ENCODE data around the gene IQCN. TPM values are rescaled to one million over a fixed set of nuclear protein-coding genes. Genes with fewer than 3 reads are reported as not detected.

IQCN gene
- total RNA-seq, 4 donors from 2014 or later, result 0.97 to 5.9 (median 3.1) TPM

DNA sequence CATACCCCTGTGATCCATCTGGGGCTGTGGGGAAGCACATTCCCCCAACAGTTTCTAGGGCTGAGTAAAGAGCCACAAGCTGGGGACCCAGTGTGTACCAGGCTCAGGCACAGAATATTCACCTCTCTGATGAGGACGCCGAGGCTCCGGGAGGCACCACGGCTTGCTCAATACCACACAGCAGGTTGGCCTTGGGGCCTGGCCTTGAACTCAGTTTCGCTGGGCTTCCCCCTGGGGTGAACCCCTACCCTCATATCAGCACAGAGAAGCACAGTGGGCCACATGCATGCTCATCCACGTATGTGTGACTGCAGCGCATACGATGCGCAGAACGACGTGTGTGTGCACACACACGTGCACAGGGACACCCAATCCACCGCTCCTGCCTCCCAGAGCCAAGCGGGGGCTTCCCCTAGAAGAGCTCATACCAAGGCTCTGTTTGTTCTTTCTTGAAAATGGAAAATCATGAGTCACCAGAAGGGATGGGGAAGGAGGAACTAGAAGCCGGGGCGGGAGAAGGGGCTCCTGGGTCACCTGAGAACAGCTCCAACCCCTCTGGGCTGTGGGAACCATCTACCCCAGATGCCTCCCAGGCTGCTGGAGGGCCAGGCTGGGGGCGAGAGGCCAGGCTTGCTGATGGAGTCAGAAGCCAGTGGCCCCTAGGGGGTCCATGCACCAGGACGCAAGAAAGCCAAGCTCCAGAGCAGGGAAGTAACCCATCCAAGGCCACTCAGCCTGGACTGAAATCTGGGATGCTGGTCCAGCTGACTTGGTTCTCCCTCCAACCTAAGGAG lies 43.1 kb downstream of the IQCN start:
- no peak for TF ChIP-seq POLR2A (IDR thresholded peaks at IDR 0.05)
- TF ChIP-seq, protein P1, sequence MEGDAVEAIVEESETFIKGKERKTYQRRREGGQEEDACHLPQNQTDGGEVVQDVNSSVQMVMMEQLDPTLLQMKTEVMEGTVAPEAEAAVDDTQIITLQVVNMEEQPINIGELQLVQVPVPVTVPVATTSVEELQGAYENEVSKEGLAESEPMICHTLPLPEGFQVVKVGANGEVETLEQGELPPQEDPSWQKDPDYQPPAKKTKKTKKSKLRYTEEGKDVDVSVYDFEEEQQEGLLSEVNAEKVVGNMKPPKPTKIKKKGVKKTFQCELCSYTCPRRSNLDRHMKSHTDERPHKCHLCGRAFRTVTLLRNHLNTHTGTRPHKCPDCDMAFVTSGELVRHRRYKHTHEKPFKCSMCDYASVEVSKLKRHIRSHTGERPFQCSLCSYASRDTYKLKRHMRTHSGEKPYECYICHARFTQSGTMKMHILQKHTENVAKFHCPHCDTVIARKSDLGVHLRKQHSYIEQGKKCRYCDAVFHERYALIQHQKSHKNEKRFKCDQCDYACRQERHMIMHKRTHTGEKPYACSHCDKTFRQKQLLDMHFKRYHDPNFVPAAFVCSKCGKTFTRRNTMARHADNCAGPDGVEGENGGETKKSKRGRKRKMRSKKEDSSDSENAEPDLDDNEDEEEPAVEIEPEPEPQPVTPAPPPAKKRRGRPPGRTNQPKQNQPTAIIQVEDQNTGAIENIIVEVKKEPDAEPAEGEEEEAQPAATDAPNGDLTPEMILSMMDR (IDR thresholded peaks at IDR 0.05), result no peak
- intact Hi-C loops (cut with DNase I; ENCODE audit: low total_unique reads), result no loop called here
- WGBS, 2 donors, result 47 to 55% methylated on average over 16 to 17 of the region's 18 CpGs
- no peak for DNase-seq (ENCODE audit: low spot score in 2 of 2)
- no peak overlapping the region for H3K4me3 ChIP-seq (ENCODE audit: low read depth, poor library complexity, severe bottlenecking)

DNA sequence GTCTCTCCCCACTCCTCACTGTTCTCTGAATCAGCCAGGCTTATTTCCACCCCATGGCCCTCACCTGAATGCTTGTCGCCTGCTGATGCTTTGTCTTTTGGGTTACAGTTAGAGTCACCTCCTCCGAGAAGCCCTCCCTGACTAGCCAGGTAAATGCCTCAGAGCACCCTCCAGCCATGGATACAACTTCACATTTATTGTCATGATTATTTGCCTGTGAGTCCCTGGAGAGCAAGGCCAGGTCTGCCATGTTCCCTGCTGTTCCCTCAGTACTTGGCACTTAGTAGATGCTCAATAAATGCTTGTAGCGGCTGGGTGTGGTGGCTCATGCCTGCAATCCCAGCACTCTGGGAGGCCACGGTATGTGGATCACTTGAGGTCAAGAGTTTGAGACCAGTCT lies 44.3 kb downstream of the IQCN start:
- H3K4me3 ChIP-seq (ENCODE audit: low read depth, poor library complexity, severe bottlenecking), result no peak overlapping the region
- intact Hi-C loops (cut with DNase I; ENCODE audit: low total_unique reads), result no loop called here
- DNase-seq (ENCODE audit: low spot score in 2 of 2), result no peak
- TF ChIP-seq, protein P1 (IDR thresholded peaks at IDR 0.05), result no peak
- no peak for TF ChIP-seq POLR2A (IDR thresholded peaks at IDR 0.05)
- WGBS, 2 donors, result 77 to 83% methylated on average over 4 of the region's 4 CpGs

DNA sequence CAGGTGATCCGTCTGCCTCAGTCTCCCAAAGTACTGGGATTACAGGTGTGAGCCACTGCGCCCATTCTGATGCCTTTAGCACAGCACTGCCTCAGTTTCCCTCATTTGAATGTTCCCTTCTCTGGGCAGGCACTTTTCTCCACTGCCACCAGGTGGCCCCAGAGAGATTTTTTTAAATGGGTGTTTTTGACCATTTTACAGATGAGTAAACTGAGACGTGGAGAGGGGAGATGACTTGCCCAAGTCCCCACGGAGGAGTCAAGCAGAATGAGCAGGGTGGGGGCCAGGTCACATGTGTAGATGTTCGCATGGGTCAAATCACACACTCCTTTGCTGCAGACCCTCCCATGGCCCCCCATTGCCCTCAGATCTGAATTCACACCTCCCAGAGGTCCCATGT lies 44.8 kb downstream of the IQCN start:
- no peak for DNase-seq (ENCODE audit: low spot score in 2 of 2)
- H3K4me3 ChIP-seq (ENCODE audit: low read depth, poor library complexity, severe bottlenecking), result no peak overlapping the region
- intact Hi-C loops (cut with DNase I; ENCODE audit: low total_unique reads), result no loop called here
- no peak for TF ChIP-seq POLR2A (IDR thresholded peaks at IDR 0.05)
- 73 to 76% methylated on average over 5 of the region's 5 CpGs for WGBS, 2 donors

DNA sequence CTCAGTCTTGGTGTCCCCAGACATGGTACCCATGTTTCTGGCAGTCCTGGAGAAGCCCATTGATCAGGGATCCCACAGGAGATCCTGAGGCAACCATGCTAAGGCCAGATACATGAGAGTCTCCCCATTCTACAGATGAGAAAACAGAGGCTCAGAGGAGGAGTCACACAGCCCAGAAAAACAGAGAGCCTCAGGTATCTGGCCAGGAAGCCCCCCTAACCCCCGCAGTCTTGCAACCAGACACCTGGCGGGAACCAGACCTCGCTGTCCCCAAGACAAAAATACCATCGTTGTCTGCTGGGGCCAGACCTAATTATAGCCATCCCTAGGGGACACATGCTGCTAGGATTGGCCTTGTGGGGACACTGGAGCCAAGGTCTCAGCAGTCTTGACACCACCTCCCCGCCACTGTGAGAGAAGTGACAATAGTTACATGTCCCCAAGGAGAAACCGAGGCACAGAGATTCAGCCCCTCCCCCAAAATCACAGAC lies 46.4 kb downstream of the IQCN start:
- TF ChIP-seq POLR2A (IDR thresholded peaks at IDR 0.05), result no peak
- TF ChIP-seq, protein P1 (IDR thresholded peaks at IDR 0.05), result no peak
- intact Hi-C loops (cut with DNase I; ENCODE audit: low total_unique reads), result no loop called here
- 64 to 71% methylated on average over 6 of the region's 6 CpGs for WGBS, 2 donors
- DNase-seq (ENCODE audit: low spot score in 2 of 2), result no peak
- H3K4me3 ChIP-seq (ENCODE audit: low read depth, poor library complexity, severe bottlenecking), result no peak overlapping the region

DNA sequence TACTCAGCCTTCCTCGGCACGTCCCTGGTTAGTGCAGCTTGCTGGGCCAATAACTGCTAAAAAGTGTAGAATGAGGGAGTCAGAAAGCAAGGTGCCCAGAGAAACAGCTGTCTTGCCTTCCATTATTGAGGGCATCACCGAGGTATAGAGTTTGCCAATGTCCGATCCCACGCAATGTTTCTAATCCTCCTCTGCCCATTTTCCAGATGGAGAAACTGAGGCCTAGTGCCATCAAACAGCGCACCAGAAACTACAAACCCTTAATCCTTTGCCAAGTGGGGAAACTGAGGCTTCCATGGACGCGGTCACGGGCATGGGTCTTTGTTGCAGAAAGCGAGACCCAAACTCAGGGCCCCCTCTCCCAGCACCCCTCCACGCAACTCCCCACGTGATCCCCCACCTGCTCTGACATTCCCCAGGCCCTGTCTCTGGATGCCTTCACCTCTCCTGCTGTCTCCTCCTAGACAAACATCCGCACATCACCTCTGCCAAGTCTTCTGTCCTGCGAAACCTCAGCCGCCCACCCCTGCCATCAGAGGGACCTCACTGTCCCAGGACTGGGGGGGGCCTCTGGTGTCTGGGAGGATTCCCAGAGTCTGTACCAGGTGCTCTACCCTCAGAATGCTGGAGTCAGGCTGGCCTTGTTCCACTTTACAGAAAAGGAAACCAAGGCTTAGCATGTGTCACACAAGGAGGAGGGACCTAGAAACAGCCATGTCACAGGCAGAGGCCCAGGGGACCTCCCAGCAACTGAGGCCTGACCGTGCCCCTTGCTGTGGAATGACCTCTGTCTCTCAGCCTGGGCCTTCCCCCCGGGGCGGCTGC lies 47.1 kb downstream of the IQCN start:
- H3K4me3 ChIP-seq (ENCODE audit: low read depth, poor library complexity, severe bottlenecking), result no peak overlapping the region
- no peak for TF ChIP-seq POLR2A (IDR thresholded peaks at IDR 0.05)
- TF ChIP-seq, protein P1 (IDR thresholded peaks at IDR 0.05), result no peak
- 82 to 83% methylated on average over 18 of the region's 18 CpGs for WGBS, 2 donors
- intact Hi-C loops (cut with DNase I; ENCODE audit: low total_unique reads), result no loop called here
- no peak for DNase-seq (ENCODE audit: low spot score in 2 of 2)

Data from lower leg skin (tissue), 4 donors.